HG02943 (cell line): ENCODE data around the gene SRGAP2C.
"Not testable (repeated sequence)": the region's sequence is repeated elsewhere in the genome, so short reads cannot be mapped to it uniquely, and the experiment has no call there.

Experiments
- ATAC-seq: cut with Tn5 transposase; IDR thresholded peaks from one replicate; pipeline ENCODE4 v1.9.1; 2021; ENCODE audit warnings: mild to moderate bottlenecking, low read depth, moderate library complexity; ENCODE audit not compliant: unreplicated experiment

Gene SRGAP2C

GRCh38 chr1:121184290-121185127 is at the start of gene SRGAP2C, which contains the start of gene FAM72B:
SRGAP2C (plus strand) TSS chr1:121184975; CDS start chr1:121187447, 2,472 bp downstream.
FAM72B (minus strand) TSS chr1:121184340; CDS start chr1:121183489, 851 bp downstream.
- peak; percentile 82 for ATAC-seq

- ATAC-seq: not testable (repeated sequence)
These were observed 44.4 kb upstream of the SRGAP2C start for GRCh38 chr1:121140393-121140792.

GRCh38 chr1:121148489-121149190 is 36.1 kb upstream of the SRGAP2C start:
- ATAC-seq: not testable (repeated sequence)

DNA sequence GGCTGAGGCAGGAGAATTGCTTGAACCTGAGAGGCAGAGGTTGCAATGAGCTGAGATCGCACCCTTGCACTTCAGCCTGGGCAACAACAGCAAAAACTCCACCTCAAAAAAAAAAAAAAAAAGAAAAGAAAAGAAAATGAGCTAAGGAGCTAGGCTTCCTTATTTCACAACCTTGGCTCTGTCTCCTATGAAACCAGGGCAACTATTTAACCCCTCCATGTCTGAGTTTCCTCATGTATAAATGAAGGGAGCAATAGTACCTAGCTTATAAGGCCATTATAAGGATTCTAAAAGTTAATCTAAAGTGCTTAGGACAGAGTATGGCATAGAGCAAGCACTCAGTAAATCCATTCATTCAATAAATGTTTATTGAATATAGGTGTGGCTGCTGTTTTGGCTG is 33.5 kb upstream of the SRGAP2C start:
- not testable (repeated sequence) for ATAC-seq

DNA sequence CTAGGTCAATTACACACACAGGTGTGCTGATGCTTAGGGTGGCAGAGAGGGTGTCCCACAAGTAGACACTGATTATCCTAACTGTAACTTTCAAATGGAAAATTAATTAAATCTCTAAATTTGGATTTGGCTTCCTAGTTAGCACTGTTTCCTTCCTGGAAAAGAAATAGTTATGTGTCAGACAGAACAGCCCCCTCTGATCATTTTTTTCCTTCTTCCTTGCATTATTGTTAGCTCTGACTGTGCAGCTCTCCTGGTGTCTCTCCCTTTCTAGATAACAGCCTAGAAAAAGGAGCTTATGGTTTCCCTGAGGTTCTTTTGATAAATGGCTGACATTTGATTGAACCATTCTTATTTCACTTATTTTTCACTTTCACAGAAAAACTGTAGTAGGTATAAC is 32.0 kb upstream of the SRGAP2C start:
- ATAC-seq: not testable (repeated sequence)

- ATAC-seq: not testable (repeated sequence)
These were observed 30.0 kb upstream of the SRGAP2C start for GRCh38 chr1:121154811-121155210.

DNA sequence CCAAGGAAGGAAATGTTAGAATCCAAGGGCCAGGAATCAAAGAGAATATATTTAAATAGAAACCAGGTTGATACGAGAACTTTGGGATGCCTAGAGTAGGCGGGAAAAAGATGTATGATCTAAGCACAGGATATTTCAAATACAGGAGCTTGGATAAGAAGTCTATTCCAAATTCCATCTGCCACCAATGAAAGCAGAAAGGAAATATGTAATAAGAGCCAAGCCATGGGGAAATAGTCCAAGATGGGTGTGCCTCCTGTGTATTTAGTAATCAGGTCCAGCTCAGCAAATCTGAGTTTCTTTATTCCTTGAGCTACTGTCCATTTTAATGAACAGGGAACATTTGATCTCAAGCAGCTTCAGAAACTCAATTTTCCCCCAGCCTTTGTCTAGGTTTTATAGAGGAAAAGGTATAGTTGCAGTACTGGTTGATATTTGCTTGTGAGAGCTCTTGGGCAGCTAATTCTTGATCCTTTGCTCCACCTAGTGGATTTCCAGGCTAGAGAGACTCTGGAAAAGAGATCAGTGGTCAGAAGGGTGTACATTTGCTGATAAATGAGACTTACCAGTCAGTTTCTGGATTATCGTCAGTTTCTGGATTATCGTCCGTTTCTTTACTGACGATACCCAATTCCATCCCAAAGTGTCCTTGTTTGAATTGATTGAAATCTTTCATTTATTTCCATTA is 29.0 kb upstream of the SRGAP2C start:
- ATAC-seq: not testable (repeated sequence)

GRCh38 chr1:121156958-121157603 is 27.7 kb upstream of the SRGAP2C start:
- not testable (repeated sequence) for ATAC-seq

GRCh38 chr1:121157609-121158008 is 27.2 kb upstream of the SRGAP2C start:
- ATAC-seq: not testable (repeated sequence)

GRCh38 chr1:121160118-121160517 is 24.7 kb upstream of the SRGAP2C start:
- not testable (repeated sequence) for ATAC-seq

DNA sequence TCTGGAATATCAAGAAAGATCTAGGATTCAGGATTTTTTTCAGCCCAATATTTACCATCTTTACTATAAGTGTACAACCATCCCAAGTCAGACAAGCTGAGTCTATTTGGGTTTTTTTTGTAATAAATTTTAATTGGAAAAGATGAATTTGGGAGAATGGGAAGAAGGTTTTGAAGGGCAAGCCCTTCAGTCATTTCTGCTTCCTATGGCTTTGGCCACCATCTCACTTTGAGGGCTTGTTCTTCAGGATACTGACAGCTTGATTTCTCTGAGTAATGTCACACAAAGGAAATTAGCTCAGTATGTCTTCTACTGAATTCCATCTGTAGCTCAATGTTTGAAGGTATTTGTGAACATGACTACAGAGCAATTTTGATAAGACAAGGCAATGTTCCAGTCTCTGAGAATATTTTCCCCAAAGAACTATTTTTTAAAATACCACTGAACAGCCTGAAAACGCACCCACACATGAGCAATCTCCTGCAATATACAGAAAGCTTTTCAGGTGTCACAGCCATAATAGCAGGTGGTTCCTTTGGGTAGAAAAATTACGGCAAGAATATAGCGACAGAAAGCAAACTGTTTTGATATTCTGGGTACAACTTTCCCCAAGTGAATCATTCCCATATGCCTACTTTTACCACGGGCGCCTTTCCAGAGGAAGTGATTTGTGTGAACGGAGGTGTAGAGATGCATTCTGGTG is 23.4 kb upstream of the SRGAP2C start:
- not testable (repeated sequence) for ATAC-seq

- ATAC-seq: not testable (repeated sequence)
These were observed 20.7 kb upstream of the SRGAP2C start for GRCh38 chr1:121163850-121164757.

- not testable (repeated sequence) for ATAC-seq
These were observed 19.5 kb upstream of the SRGAP2C start for GRCh38 chr1:121165296-121165695.

DNA sequence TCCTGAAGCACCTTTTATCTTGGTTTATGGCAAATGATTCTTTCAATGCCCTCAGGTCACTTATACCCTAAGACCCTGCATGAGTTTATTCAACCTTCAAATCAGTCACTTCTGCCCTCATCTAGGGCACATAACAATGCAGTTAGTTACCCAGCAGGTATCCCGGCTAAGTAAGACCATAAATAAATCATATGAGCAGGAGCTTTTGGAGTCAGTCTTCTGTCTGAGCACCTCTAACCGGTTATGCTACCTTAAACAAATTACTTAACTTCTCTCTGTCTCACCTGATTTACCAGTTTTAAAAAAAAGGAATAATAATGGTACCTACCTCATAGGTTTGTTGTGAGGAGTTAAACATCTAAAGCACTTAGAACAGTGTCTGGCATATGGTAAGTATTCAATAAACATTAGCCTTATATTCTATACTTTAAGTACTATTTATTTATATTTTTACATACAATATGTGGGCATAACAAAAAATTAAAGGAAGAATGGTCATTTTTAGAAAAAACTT is 17.5 kb upstream of the SRGAP2C start:
- ATAC-seq: not testable (repeated sequence)

- not testable (repeated sequence) for ATAC-seq
These were observed 16.6 kb upstream of the SRGAP2C start for GRCh38 chr1:121168152-121168668.

DNA sequence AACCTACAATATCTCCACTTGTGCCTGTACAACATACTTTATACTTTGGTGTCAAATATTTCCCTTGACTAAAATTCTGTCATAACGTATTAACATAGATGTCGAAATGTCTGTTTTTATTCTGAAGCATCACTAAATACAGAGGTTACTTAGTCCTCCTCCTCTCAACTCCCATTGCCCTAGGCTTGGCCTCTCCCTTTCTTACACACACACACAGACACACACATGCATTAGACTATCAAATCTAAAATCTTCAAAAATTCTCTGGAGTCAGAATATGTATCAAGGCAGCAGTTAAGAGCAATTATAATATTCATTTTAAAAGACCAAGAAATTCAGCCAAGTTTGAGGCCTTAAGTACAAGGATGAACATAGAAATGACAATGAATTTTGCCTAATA is 8.1 kb upstream of the SRGAP2C start:
- not testable (repeated sequence) for ATAC-seq

- ATAC-seq: not testable (repeated sequence)
These were observed 6.6 kb upstream of the SRGAP2C start for GRCh38 chr1:121178197-121178596.

- not testable (repeated sequence) for ATAC-seq
These were observed 908 bp upstream of the SRGAP2C start for GRCh38 chr1:121183867-121184266.
